OCI-LY7 (cell line): Measurements from ENCODE around the gene COCH. TPM values are rescaled to one million over a fixed set of nuclear protein-coding genes. Genes with fewer than 3 reads are reported as not detected.

Experiments used
- BruUV-seq: library from RNA; stranded (reverse); fragments of 400-500 nt; replicated peaks from 2 replicates; lab custom pipeline; 2021; lab: Mats Ljungman, UMichigan
- CTCF ChIA-PET: fragments of 300-600 bp; sonication (Branson Sonifier 250); formaldehyde crosslinking; loops from one replicate; lab custom pipeline; 2022; ENCODE audit warnings: antibody characterized with exemption; ENCODE audit not compliant: unreplicated experiment; lab: Charles Lee
- POLR2A ChIA-PET: fragments of 300-600 bp; sonication (Branson Sonifier 250); formaldehyde crosslinking; loops from one replicate; lab custom pipeline; 2022; ENCODE audit warnings: antibody characterized with exemption; lab: Charles Lee
- DNase-seq: peaks from one replicate; pipeline ENCODE4 v3.0.0-alpha.2; 2015; ENCODE audit warnings: low spot score
- H2AFZ ChIP-seq: fragments of 200-600 bp; sonication (generic), shearing (Covaris generic); 2 replicates; pipeline ENCODE4 v1.6.1; 2014; ENCODE audit warnings: mild to moderate bottlenecking, antibody characterized with exemption, low read length, moderate library complexity
- H3K27ac ChIP-seq: fragments of 200-600 bp; sonication (generic); 2 replicates; pipeline ENCODE4 v1.5.1; 2014; ENCODE audit warnings: mixed run types, low read depth, mild to moderate bottlenecking, moderate library complexity, low read length, inconsistent platforms; ENCODE audit not compliant: poor library complexity, severe bottlenecking
- H3K36me3 ChIP-seq: fragments of 200-600 bp; sonication (generic); 2 replicates; pipeline ENCODE4 v1.6.1; 2014; ENCODE audit warnings: mild to moderate bottlenecking, antibody characterized with exemption, low read length, moderate library complexity, mixed read lengths; ENCODE audit not compliant: insufficient read depth
- H3K4me1 ChIP-seq: fragments of 200-600 bp; sonication (generic); 2 replicates; pipeline ENCODE4 v1.5.1; 2014; ENCODE audit warnings: mild to moderate bottlenecking, low read length; ENCODE audit not compliant: insufficient read depth, poor library complexity, severe bottlenecking
- H3K4me2 ChIP-seq: fragments of 200-600 bp; sonication (generic); 2 replicates; pipeline ENCODE4 v1.6.1; 2014; ENCODE audit warnings: mild to moderate bottlenecking, low read length
- H3K4me3 ChIP-seq: fragments of 200-600 bp; sonication (generic); 2 replicates; pipeline ENCODE4 v1.5.1; 2014; ENCODE audit warnings: mild to moderate bottlenecking, low read depth, low read length; ENCODE audit not compliant: poor library complexity, severe bottlenecking
- H3K79me2 ChIP-seq: fragments of 200-600 bp; sonication (generic); 2 replicates; pipeline ENCODE4 v1.6.1; 2016; ENCODE audit warnings: low read depth, mild to moderate bottlenecking, low read length, moderate library complexity, mixed read lengths; ENCODE audit not compliant: insufficient read depth
- H3K9me2 ChIP-seq: fragments of 200-600 bp; sonication (generic); 2 replicates; pipeline ENCODE4 v1.6.1; 2016; ENCODE audit warnings: mild to moderate bottlenecking, low read length, mixed read lengths; ENCODE audit not compliant: insufficient read depth
- H3K9me3 ChIP-seq: fragments of 200-600 bp; sonication (generic); 2 replicates; pipeline ENCODE4 v1.6.1; 2014; ENCODE audit warnings: mild to moderate bottlenecking, mixed run types, low read length, mixed read lengths
- H4K20me1 ChIP-seq: fragments of 200-600 bp; sonication (generic); 2 replicates; pipeline ENCODE4 v1.6.1; 2014; ENCODE audit warnings: mild to moderate bottlenecking, antibody characterized with exemption, low read length, moderate library complexity, mixed read lengths; ENCODE audit not compliant: insufficient read depth
- EZH2phosphoT487 ChIP-seq: fragments of 200-600 bp; sonication (generic); IDR thresholded peaks from 2 replicates; pipeline ENCODE4 v1.6.1; 2018; ENCODE audit warnings: low read depth, borderline replicate concordance, mild to moderate bottlenecking, mixed run types, antibody characterized with exemption, low read length, moderate library complexity, mixed read lengths
- intact Hi-C: fragments of 100-400 bp; cut with micrococcal nuclease; formaldehyde crosslinking; loops from one replicate; pipeline ENCODE4 v1.10.0; 2022; ENCODE audit not compliant: unreplicated experiment
- total RNA-seq, 2 experiments: library from RNA; depleted of rRNA in 1 of 2; stranded (reverse); fragments of >200 nt in 1 of 2; shearing (Covaris generic) in 1 of 2; gene quantifications; 2 replicates each; pipeline ENCODE4 v1.2.3, GENCODE V29; 2014 to 2022
- TF ChIP-seq, protein P1 (sequence below): fragments of 200-600 bp; sonication (generic); conservative IDR thresholded peaks from 2 replicates; pipeline ENCODE4 v1.5.1; 2014; ENCODE audit warnings: mild to moderate bottlenecking, antibody characterized with exemption, low read length, moderate library complexity, mixed read lengths

Gene COCH
- total RNA-seq, 2 experiments from 2014 or later: 18.7 to 19.8 TPM

DNA sequence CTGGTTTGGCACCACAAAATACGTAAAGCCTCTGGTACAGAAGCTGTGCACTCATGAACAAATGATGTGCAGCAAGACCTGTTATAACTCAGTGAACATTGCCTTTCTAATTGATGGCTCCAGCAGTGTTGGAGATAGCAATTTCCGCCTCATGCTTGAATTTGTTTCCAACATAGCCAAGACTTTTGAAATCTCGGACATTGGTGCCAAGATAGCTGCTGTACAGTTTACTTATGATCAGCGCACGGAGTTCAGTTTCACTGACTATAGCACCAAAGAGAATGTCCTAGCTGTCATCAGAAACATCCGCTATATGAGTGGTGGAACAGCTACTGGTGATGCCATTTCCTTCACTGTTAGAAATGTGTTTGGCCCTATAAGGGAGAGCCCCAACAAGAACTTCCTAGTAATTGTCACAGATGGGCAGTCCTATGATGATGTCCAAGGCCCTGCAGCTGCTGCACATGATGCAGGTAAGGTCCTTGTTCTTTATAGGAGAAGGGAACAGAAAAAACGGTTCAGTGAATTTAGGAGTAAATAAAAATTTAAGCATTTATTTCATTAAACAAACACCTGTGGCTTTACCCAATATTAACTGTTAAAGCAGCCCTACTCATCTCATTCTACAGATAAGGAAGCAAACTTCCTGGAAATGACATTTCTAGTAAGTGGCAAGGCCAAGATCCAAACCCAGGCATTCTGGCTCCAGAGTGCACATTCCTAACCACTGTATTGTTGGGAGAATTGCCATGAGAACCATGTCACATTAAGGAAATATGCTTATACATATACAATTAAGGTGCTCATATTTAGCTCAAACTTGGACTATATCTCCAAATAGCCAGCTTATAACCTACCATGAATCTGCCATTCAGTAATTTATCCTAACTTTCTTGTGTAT lies 11.7 kb downstream of the COCH start:
- TF ChIP-seq, protein P1, sequence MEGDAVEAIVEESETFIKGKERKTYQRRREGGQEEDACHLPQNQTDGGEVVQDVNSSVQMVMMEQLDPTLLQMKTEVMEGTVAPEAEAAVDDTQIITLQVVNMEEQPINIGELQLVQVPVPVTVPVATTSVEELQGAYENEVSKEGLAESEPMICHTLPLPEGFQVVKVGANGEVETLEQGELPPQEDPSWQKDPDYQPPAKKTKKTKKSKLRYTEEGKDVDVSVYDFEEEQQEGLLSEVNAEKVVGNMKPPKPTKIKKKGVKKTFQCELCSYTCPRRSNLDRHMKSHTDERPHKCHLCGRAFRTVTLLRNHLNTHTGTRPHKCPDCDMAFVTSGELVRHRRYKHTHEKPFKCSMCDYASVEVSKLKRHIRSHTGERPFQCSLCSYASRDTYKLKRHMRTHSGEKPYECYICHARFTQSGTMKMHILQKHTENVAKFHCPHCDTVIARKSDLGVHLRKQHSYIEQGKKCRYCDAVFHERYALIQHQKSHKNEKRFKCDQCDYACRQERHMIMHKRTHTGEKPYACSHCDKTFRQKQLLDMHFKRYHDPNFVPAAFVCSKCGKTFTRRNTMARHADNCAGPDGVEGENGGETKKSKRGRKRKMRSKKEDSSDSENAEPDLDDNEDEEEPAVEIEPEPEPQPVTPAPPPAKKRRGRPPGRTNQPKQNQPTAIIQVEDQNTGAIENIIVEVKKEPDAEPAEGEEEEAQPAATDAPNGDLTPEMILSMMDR: no peak
- no peak for TF ChIP-seq EZH2phosphoT487
- H3K27ac ChIP-seq: no peak overlapping the region
- no peak overlapping the region for H3K4me3 ChIP-seq
- H3K36me3 ChIP-seq: no peaks in the 10 kb centered on the region
- no TSS peak for BruUV-seq
- POLR2A ChIA-PET: interaction anchor here (0.6 to 1.1 kb wide), 2 partner anchors 18 to 99 kb away, joined by 3 to 4 read pairs; no protein-coding TSS in a partner anchor
- H3K4me1 ChIP-seq: no peaks in the 10 kb centered on the region
- intact Hi-C loops: no loop called here
- no peaks in the 10 kb centered on the region for H3K9me2 ChIP-seq
- CTCF ChIA-PET: no interaction called here
- no peaks in the 10 kb centered on the region for H3K79me2 ChIP-seq
- DNase-seq: no peak
- H2AFZ ChIP-seq: no peak overlapping the region
- no peaks in the 10 kb centered on the region for H4K20me1 ChIP-seq
- H3K9me3 ChIP-seq: no peaks in the 10 kb centered on the region
- no peak overlapping the region for H3K4me2 ChIP-seq

DNA sequence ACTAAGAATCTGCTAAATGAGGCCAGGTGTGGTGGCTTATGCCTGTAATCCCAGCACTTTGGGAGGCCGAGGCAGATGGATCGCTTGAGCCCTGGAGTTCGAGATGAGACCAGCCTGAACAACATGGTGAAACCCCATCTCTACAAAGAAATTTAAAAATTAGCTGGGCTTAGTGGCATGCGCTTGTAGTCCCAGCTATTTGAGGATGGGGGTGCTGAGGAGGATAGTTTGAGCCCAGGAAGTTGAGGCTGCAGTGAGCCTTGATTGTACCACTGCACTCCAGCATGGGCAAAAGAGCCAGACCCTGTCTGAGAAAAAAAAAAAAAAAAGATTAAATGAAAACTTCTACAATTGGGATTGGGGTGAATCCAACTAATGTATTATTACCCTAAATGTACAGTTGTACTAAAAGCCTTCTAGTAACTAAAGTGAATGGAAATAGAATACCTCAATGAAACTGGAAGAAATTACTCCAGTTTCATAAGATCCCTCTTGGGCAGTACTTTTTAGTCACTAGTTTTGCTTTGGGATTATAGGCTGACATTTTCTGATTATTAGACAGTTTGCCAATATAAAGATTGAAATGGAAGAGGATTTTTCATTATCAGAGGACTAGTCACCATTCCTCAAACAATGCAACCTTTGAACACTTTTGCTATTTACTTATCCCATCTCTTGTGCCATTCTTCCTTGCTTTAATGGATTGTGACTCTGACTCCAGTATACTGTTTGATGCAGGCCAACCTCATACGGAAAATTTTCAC lies 14.3 kb downstream of the COCH start:
- Histone ChIP-seq H3K9me2 (no peaks in the 10 kb centered on the region), H2AFZ (no peak overlapping the region), H3K9me3 (no peaks in the 10 kb centered on the region), H3K4me3 (no peak overlapping the region), H3K4me2 (no peak overlapping the region), H3K79me2 (no peaks in the 10 kb centered on the region), H3K4me1 (no peaks in the 10 kb centered on the region), H3K27ac (no peak overlapping the region), H4K20me1 (no peaks in the 10 kb centered on the region), H3K36me3 (peaks cover 5% of the 10 kb centered on the region)
- ChIA-PET POLR2A (interaction anchor here (0.7 to 1.1 kb wide), 3 partner anchors 11 to 207 kb away, joined by 3 to 4 read pairs (median 3); no protein-coding TSS in a partner anchor), CTCF (interaction anchor here (1.5 kb wide), 1 partner anchor 10 kb away, joined by 3 read pairs; no protein-coding TSS in a partner anchor)
- TF ChIP-seq EZH2phosphoT487: no peak
- TF ChIP-seq, protein P1: no peak
- no TSS peak for BruUV-seq
- intact Hi-C loops: no loop called here
- DNase-seq: no peak
